Measurements from ENCODE around the gene C10orf90. TPM values are rescaled to one million over a fixed set of nuclear protein-coding genes. Genes with fewer than 3 reads are reported as not detected.

C10orf90 gene
- total and polyA plus RNA-seq, 12 donors, result 0.04 to 0.36 TPM; not detected in 10

- TF ChIP-seq CTCF (IDR thresholded peaks at IDR 0.05), result no peak
- peaks cover 0 to 2% (median 0%) of the 10 kb centered on the region in 11 donors for H3K9me3 ChIP-seq
- no peak for ATAC-seq
- H3K4me1 ChIP-seq, result no peaks in the 10 kb centered on the region
- H3K27ac ChIP-seq, result no peak overlapping the region
- WGBS, 2 donors, result 62 to 73% methylated on average over 6 of the region's 6 CpGs
- DNase-seq, result no peak
- intact Hi-C loops (cut with DNase I), result no loop called here
- no peak overlapping the region for H3K4me3 ChIP-seq
- peaks cover 0 to 23% (median 7%) of the 10 kb centered on the region in 7 donors for H3K27me3 ChIP-seq
- no peaks in the 10 kb centered on the region for H3K36me3 ChIP-seq
These were observed 265.2 kb downstream of the C10orf90 start for GRCh38 chr10:126405239-126405775.

GRCh38 chr10:126402721-126403695, 267.5 kb downstream of the C10orf90 start:
- no peak for DNase-seq
- intact Hi-C loops (cut with DNase I), result no loop called here
- WGBS, 2 donors, result 54 to 55% methylated on average over 7 of the region's 7 CpGs
- Histone ChIP-seq H3K27ac (no peak overlapping the region), H3K36me3 (no peaks in the 10 kb centered on the region), H3K9me3 (peaks cover 0 to 2% (median 0%) of the 10 kb centered on the region in 11 donors), H3K4me3 (no peak overlapping the region), H3K27me3 (peaks cover 0 to 22% (median 8%) of the 10 kb centered on the region in 7 donors), H3K4me1 (no peaks in the 10 kb centered on the region)
- TF ChIP-seq CTCF (IDR thresholded peaks at IDR 0.05), result no peak
- ATAC-seq, result no peak

- H3K27me3 ChIP-seq, result peaks cover 0 to 22% (median 0%) of the 10 kb centered on the region in 7 donors
- H3K27ac ChIP-seq, result no peak overlapping the region
These were observed 269.9 kb downstream of the C10orf90 start for GRCh38 chr10:126400641-126401040.

More at GRCh38 chr10:126400641-126401040, 269.9 kb downstream of the C10orf90 start:
- no peak for TF ChIP-seq CTCF (IDR thresholded peaks at IDR 0.05)
- intact Hi-C loops (cut with DNase I), result no loop called here
- no peak overlapping the region for H3K4me3 ChIP-seq
- DNase-seq (no peak), ATAC-seq (no peak)
- no peaks in the 10 kb centered on the region for H3K36me3 ChIP-seq
- no peaks in the 10 kb centered on the region for H3K4me1 ChIP-seq
- peaks cover 0 to 2% (median 0%) of the 10 kb centered on the region in 11 donors for H3K9me3 ChIP-seq
- 73 to 80% methylated on average over 4 of the region's 4 CpGs for WGBS, 2 donors

Measured in heart right ventricle (tissue), 16 donors.